Gastrocnemius medialis (tissue), 4 donors: ENCODE results near the gene ZNF316. TPM values are rescaled to one million over a fixed set of nuclear protein-coding genes. Genes with fewer than 3 reads are reported as not detected.

Experiments used
- ATAC-seq, 2 donors: fragments of 150-250 bp; one replicate each; pipeline ENCODE4 v1.9.1; 2016
- DNase-seq, 2 donors: peaks; one replicate each; pipeline ENCODE4 v3.0.0-alpha.2; 2019
- H3K27ac ChIP-seq, 4 donors: fragments of 200-600 bp; sonication (generic); 1 replicate in 1 of 4; 2 replicates in 3 of 4; pipeline ENCODE4 v1.5.1; 2016 to 2018; ENCODE audit warnings: mild to moderate bottlenecking in 2 of 4, moderate library complexity in 1 of 4
- H3K27me3 ChIP-seq, 3 donors: fragments of 200-600 bp; sonication (generic) in 2 of 3; 1 replicate in 1 of 3; 2 replicates in 2 of 3; pipeline versions ENCODE4 v1.5.1 to v1.6.0; 2016 to 2019; ENCODE audit warnings: mild to moderate bottlenecking in 1 of 3, moderate library complexity in 1 of 3
- H3K36me3 ChIP-seq, 2 donors: fragments of 200-600 bp; sonication (generic) in 1 of 2; one replicate each; pipeline ENCODE4 v1.5.1; 2017 to 2018
- H3K4me1 ChIP-seq, 2 donors: fragments of 200-600 bp; sonication (generic) in 1 of 2; one replicate each; pipeline ENCODE4 v1.5.1; 2016 to 2017; ENCODE audit warnings: mild to moderate bottlenecking in 2 of 2
- H3K4me3 ChIP-seq, 4 donors: fragments of 200-600 bp; sonication (generic) in 3 of 4; 1 replicate in 1 of 4; 2 replicates in 3 of 4; pipeline ENCODE4 v1.5.1; 2016 to 2019; ENCODE audit warnings: mild to moderate bottlenecking in 2 of 4
- H3K9me3 ChIP-seq, 3 donors: fragments of 200-600 bp; sonication (generic) in 2 of 3; 1 replicate in 1 of 3; 2 replicates in 2 of 3; pipeline ENCODE4 v1.5.1; 2016 to 2019
- CTCF ChIP-seq, 5 experiments: fragments of 450-650 bp in 3 of 5; fragments of 200-600 bp in 2 of 5; sonication (generic) in 2 of 5; IDR thresholded peaks in 4 of 5; conservative IDR thresholded peaks in 1 of 5; 1 replicate in 4 of 5; 2 replicates in 1 of 5; pipeline ENCODE4 v1.5.1; 2016 to 2019; ENCODE audit warnings: antibody characterized with exemption in 5 of 5, mild to moderate bottlenecking in 3 of 5, moderate library complexity in 3 of 5
- POLR2A ChIP-seq, 2 donors: fragments of 450-650 bp; IDR thresholded peaks; one replicate each; pipeline ENCODE4 v1.6.1; 2017; ENCODE audit warnings: antibody characterized with exemption in 2 of 2, mild to moderate bottlenecking in 2 of 2, moderate library complexity in 2 of 2
- in situ Hi-C, 4 donors: fragments of 200-750 bp; cut with MboI; loops; one replicate each; pipeline versions ENCODE4 v1.15.0 to v1.8.0; 2017; ENCODE audit warnings: low sequenced_read_pairs in 4 of 4
- intact Hi-C: fragments of 100-400 bp; cut with DNase I; formaldehyde crosslinking; loops from one replicate; pipeline ENCODE4 v1.15.1; 2023; ENCODE audit warnings: low total_unique reads
- total RNA-seq, 4 donors: library from RNA; depleted of rRNA; stranded (reverse); fragments of >200 nt; gene quantifications; one replicate each; pipeline versions ENCODE4 v1.1.0 to v1.2.3, GENCODE V29; 2016

ZNF316 gene
- total RNA-seq, 4 donors from 2014 or later: 11.4 to 19.1 (median 18.1) TPM

GRCh38 chr7:6624246-6624611 is 12.9 kb upstream of the ZNF316 start:
- ATAC-seq: no peak
- intact Hi-C loops: no loop called here
- in situ Hi-C loops: no loop called here
- H3K27me3 ChIP-seq: no peaks in the 10 kb centered on the region
- no peak overlapping the region for H3K4me3 ChIP-seq
- no peak for DNase-seq
- peaks cover 0 to 7% of the 10 kb centered on the region in 2 donors for H3K36me3 ChIP-seq
- no peaks in the 10 kb centered on the region for H3K9me3 ChIP-seq
- H3K27ac ChIP-seq: no peak overlapping the region
- no peak for TF ChIP-seq CTCF (IDR thresholded peaks at IDR 0.05 in 4 of 5, conservative IDR thresholded peaks at IDR 0.05 in 1 of 5)
- TF ChIP-seq POLR2A (IDR thresholded peaks at IDR 0.05): no peak
- no peaks in the 10 kb centered on the region for H3K4me1 ChIP-seq

GRCh38 chr7:6628045-6628444 is 9.1 kb upstream of the ZNF316 start:
- in situ Hi-C loops (no loop called here), intact Hi-C loops (no loop called here)
- H3K36me3 ChIP-seq: no peaks in the 10 kb centered on the region

GRCh38 chr7:6630007-6630849 is 6.9 kb upstream of the ZNF316 start:
- intact Hi-C loops (no loop called here), in situ Hi-C loops (no loop called here)
- TF ChIP-seq POLR2A (IDR thresholded peaks at IDR 0.05) (no peak), CTCF (IDR thresholded peaks at IDR 0.05 in 4 of 5, conservative IDR thresholded peaks at IDR 0.05 in 1 of 5) (no peak)
- Histone ChIP-seq H3K27me3 (no peaks in the 10 kb centered on the region), H3K36me3 (no peaks in the 10 kb centered on the region), H3K4me3 (no peak overlapping the region), H3K27ac (no peak overlapping the region), H3K4me1 (no peaks in the 10 kb centered on the region), H3K9me3 (no peaks in the 10 kb centered on the region)
- DNase-seq: no peak
- ATAC-seq: no peak

More at GRCh38 chr7:6628045-6628444, 9.1 kb upstream of the ZNF316 start:
- ATAC-seq (no peak), DNase-seq (no peak)
- no peak overlapping the region for H3K27ac ChIP-seq
- H3K4me1 ChIP-seq: no peaks in the 10 kb centered on the region
- no peaks in the 10 kb centered on the region for H3K9me3 ChIP-seq
- no peak overlapping the region for H3K4me3 ChIP-seq
- H3K27me3 ChIP-seq: no peaks in the 10 kb centered on the region
- TF ChIP-seq POLR2A (IDR thresholded peaks at IDR 0.05) (no peak), CTCF (IDR thresholded peaks at IDR 0.05 in 4 of 5, conservative IDR thresholded peaks at IDR 0.05 in 1 of 5) (no peak)

- no peaks in the 10 kb centered on the region for H3K9me3 ChIP-seq
- intact Hi-C loops: no loop called here
- no peak overlapping the region for H3K27ac ChIP-seq
- ATAC-seq: no peak
- H3K4me3 ChIP-seq: no peak overlapping the region
- in situ Hi-C loops: no loop called here
- no peaks in the 10 kb centered on the region for H3K36me3 ChIP-seq
- no peak for DNase-seq
- TF ChIP-seq POLR2A (IDR thresholded peaks at IDR 0.05) (no peak), CTCF (IDR thresholded peaks at IDR 0.05 in 4 of 5, conservative IDR thresholded peaks at IDR 0.05 in 1 of 5) (no peak)
- no peaks in the 10 kb centered on the region for H3K27me3 ChIP-seq
- peaks cover 3 to 5% of the 10 kb centered on the region in 2 donors for H3K4me1 ChIP-seq
Measured at GRCh38 chr7:6631605-6632004, 5.5 kb upstream of the ZNF316 start.
